GM23248 (cell line): ENCODE measurements around the gene HAL. TPM values are rescaled to one million over a fixed set of nuclear protein-coding genes. Genes with fewer than 3 reads are reported as not detected.

Experiments used
- DNase-seq: peaks from one replicate; pipeline ENCODE4 v3.0.0-alpha.2; 2015
- H2AFZ ChIP-seq: fragments of 200-600 bp; sonication (generic); 2 replicates; pipeline ENCODE4 v1.6.1; 2016; ENCODE audit warnings: antibody characterized with exemption
- H3F3A ChIP-seq: fragments of 200-600 bp; sonication (generic); 2 replicates; pipeline ENCODE4 v1.6.1; 2016; ENCODE audit warnings: mild to moderate bottlenecking, antibody characterized with exemption, mixed run types; ENCODE audit not compliant: insufficient read depth
- H3K27ac ChIP-seq: fragments of 200-600 bp; sonication (generic); 2 replicates; pipeline ENCODE4 v1.5.1; 2016; ENCODE audit warnings: mild to moderate bottlenecking
- H3K27me3 ChIP-seq: fragments of 200-600 bp; sonication (generic); replicated peaks from 2 replicates; pipeline ENCODE4 v1.6.1; 2016; ENCODE audit warnings: mild to moderate bottlenecking; ENCODE audit not compliant: insufficient read depth
- H3K36me3 ChIP-seq: fragments of 200-600 bp; sonication (generic); 2 replicates; pipeline ENCODE4 v1.6.1; 2016; ENCODE audit warnings: low read depth, mild to moderate bottlenecking
- H3K4me1 ChIP-seq: fragments of 200-600 bp; sonication (generic); 2 replicates; pipeline ENCODE4 v1.6.1; 2016; ENCODE audit warnings: mild to moderate bottlenecking; ENCODE audit not compliant: insufficient read depth
- H3K4me2 ChIP-seq: fragments of 200-600 bp; sonication (generic); one replicate; pipeline ENCODE4 v1.6.1; 2016; ENCODE audit warnings: mild to moderate bottlenecking; ENCODE audit not compliant: unreplicated experiment
- H3K4me3 ChIP-seq: fragments of 200-600 bp; sonication (generic); 2 replicates; pipeline ENCODE4 v1.5.1; 2016; ENCODE audit warnings: mild to moderate bottlenecking
- H3K79me2 ChIP-seq: fragments of 200-600 bp; sonication (generic); 2 replicates; pipeline ENCODE4 v1.6.1; 2016; ENCODE audit warnings: mild to moderate bottlenecking; ENCODE audit not compliant: insufficient read depth
- H3K9ac ChIP-seq: fragments of 200-600 bp; sonication (generic); 2 replicates; pipeline ENCODE4 v1.6.1; 2016; ENCODE audit warnings: mild to moderate bottlenecking
- H3K9me2 ChIP-seq: fragments of 200-600 bp; sonication (generic); 2 replicates; pipeline ENCODE4 v1.6.1; 2016; ENCODE audit warnings: mixed run types, mild to moderate bottlenecking, moderate library complexity; ENCODE audit not compliant: insufficient read depth
- H3K9me3 ChIP-seq: fragments of 200-600 bp; sonication (generic); one replicate; pipeline ENCODE4 v1.6.1; 2017; ENCODE audit warnings: low read depth
- H4K20me1 ChIP-seq: fragments of 200-600 bp; sonication (generic); 2 replicates; pipeline ENCODE4 v1.6.0; 2016; ENCODE audit not compliant: insufficient read depth
- EZH2 ChIP-seq: fragments of 200-600 bp; sonication (generic); IDR thresholded peaks from 2 replicates; pipeline ENCODE4 v1.6.1; 2018; ENCODE audit warnings: antibody characterized with exemption, mild to moderate bottlenecking; ENCODE audit not compliant: insufficient read depth, poor library complexity, severe bottlenecking
- EZH2phosphoT487 ChIP-seq: fragments of 200-600 bp; sonication (generic); IDR thresholded peaks from 2 replicates; pipeline ENCODE4 v1.6.1; 2018; ENCODE audit warnings: antibody characterized with exemption, moderate library complexity, mild to moderate bottlenecking, low read depth; ENCODE audit not compliant: insufficient read depth
- WGBS, 2 experiments: methylation state at CpG; one replicate each; pipeline ENCODE4 v1.1.6; 2015 to 2017; ENCODE audit warnings: low lambda C conversion rate in 2 of 2, low coverage in 1 of 2; ENCODE audit errors: missing lambda C conversion rate in 2 of 2; 5-methylcytosine and 5-hydroxymethylcytosine counted together
- in situ Hi-C: fragments of 300-500 bp; cut with MboI; formaldehyde crosslinking; loops from 2 replicates; pipeline ENCODE4 v1.15.0; 2020
- polyA plus RNA-seq: library from polyadenylated mRNA; unstranded; fragments of >200 nt; fragmentation: Nextera tagmentation; extraction: Ambion mirVana; gene quantifications from 2 replicates; pipeline ENCODE4 v1.2.1, GENCODE V29; 2016
- total RNA-seq: library from RNA; depleted of rRNA; stranded (reverse); fragments of >200 nt; shearing (Covaris generic); gene quantifications from 2 replicates; pipeline ENCODE4 v1.2.3, GENCODE V29; 2014; rRNA removed

The HAL gene
- total and polyA plus RNA-seq, 2 experiments from 2014 or later: not detected

DNA sequence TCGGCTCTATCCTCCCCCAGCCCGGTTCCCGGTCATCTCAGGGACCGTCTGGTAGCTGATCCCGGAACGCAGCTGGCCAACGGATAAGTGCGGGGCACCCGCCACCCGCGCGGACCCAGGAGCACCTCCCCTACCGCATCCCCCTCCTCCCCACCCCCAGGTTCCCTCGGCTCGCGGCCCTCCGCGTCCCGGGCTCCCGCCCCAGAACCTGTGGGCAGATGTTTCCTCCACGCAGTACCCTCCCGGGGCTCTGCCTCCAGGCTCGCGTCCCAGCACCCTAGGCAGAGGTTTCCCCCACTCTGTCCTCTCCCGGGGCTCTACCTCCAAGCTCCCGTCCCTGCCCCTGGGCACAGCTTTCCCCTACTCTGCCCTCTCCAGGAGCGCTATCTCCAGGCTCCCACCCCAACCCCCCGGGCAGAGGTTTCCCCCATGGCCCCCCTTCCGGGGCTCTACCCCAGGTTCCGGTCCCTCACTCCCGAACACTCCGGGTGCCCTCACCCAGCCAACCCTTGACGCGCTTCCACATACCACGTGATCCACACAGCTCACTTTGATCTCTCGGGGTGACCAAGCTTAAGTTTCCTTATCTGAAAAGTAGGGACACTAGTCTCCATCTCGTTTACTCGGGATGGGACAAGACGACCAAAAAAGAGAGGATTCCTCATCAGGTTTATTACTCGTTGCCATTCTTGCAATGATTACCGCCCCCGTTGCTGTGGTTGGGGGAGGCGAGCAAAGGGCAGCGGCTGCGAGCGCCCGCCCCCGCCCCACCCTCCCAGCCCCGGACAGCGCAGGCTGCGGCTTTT lies 53.4 kb downstream of the HAL start, which contains the start of gene CCDC38:
TSS of gene CCDC38 (minus strand) at position 91 of the 806 bp plus-strand sequence. CDS start 6,105 bp downstream, outside the sequence.
- Histone ChIP-seq H3K9me3 (no peaks in the 10 kb centered on the region), H3K4me1 (no peaks in the 10 kb centered on the region), H3K79me2 (no peaks in the 10 kb centered on the region), H3K9me2 (no peaks in the 10 kb centered on the region), H3K9ac (peak within 1 kb of the TSS; percentile 79), H3K27me3 (no peaks in the 10 kb centered on the region), H4K20me1 (no peaks in the 10 kb centered on the region), H3K4me2 (peak within 1 kb of the TSS; percentile 78), H3K36me3 (no peaks in the 10 kb centered on the region), H3K4me3 (peak within 1 kb of the TSS; percentile 77), H2AFZ (peak within 1 kb of the TSS; percentile 88), H3F3A (no peaks in the 10 kb centered on the region), H3K27ac (no peak within 1 kb of the TSS)
- in situ Hi-C loops: no loop called here
- peak; percentile 81 for DNase-seq
- TF ChIP-seq EZH2 (no peak), EZH2phosphoT487 (no peak)
- WGBS, 2 experiments: 0 to 1% methylated on average over 35 to 48 of the region's 51 CpGs

DNA sequence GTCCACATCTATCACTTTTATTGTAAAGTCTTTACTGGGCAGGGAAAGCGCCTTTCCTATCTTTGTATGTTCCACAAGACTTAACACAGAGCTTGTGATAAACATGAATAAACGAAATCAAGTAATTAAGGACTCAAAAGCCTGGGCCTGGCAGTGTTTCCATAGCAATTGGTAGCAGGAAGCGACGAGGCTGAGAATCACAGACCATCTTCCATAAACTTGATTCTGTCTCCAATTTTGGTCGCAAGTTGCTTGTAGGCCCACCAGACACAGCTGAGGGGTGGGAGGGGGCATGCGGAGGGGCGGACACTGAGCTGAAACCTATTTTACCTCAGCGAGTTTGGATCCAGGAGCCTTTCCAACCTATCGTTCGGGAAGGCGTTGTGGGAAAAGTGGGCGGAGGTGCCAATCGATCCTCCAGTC lies 54.0 kb downstream of the HAL start:
- Histone ChIP-seq H3K4me2 (peak overlapping the region; percentile 78), H2AFZ (peak overlapping the region; percentile 88), H4K20me1 (no peaks in the 10 kb centered on the region), H3K9ac (peak overlapping the region; percentile 79), H3K4me3 (peak overlapping the region; percentile 77), H3K79me2 (no peaks in the 10 kb centered on the region), H3K9me3 (no peaks in the 10 kb centered on the region), H3K9me2 (no peaks in the 10 kb centered on the region), H3F3A (no peaks in the 10 kb centered on the region), H3K4me1 (no peaks in the 10 kb centered on the region), H3K27ac (no peak overlapping the region), H3K27me3 (no peaks in the 10 kb centered on the region), H3K36me3 (no peaks in the 10 kb centered on the region)
- 10 to 19% methylated on average over 11 to 13 of the region's 13 CpGs for WGBS, 2 experiments
- DNase-seq: peak; percentile 31
- TF ChIP-seq EZH2phosphoT487: no peak
- TF ChIP-seq EZH2: no peak
- in situ Hi-C loops: no loop called here

DNA sequence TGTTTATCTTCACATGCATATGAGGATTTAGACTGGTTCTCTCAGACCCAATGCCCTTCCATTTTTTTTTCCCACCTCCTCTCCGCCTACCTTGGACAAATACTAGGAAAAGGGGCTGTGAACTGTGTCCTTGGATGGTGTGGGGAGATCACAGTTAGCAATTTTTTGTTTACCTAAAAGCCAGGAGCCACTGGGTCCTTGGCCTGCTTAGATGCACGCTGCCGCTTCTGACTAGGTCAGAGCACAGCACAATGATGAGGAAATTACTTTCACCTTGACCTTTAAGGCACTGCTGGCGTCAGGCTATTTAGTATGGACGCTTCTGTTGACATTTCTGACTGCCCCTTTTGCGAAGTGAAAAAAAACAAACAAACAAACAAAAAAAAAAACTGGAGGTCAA lies 55.6 kb downstream of the HAL start:
- no peaks in the 10 kb centered on the region for H3F3A ChIP-seq
- H3K27ac ChIP-seq: no peak overlapping the region
- in situ Hi-C loops: no loop called here
- H3K9ac ChIP-seq: no peak overlapping the region
- H3K4me3 ChIP-seq: no peak overlapping the region
- no peaks in the 10 kb centered on the region for H3K9me3 ChIP-seq
- H3K9me2 ChIP-seq: no peaks in the 10 kb centered on the region
- H3K4me2 ChIP-seq: no peak overlapping the region
- H3K4me1 ChIP-seq: no peaks in the 10 kb centered on the region
- H3K36me3 ChIP-seq: no peaks in the 10 kb centered on the region
- H2AFZ ChIP-seq: no peak overlapping the region
- no peaks in the 10 kb centered on the region for H4K20me1 ChIP-seq
- no peaks in the 10 kb centered on the region for H3K79me2 ChIP-seq
- no peaks in the 10 kb centered on the region for H3K27me3 ChIP-seq
- DNase-seq: no peak
- 85% methylated on average over 6 of the region's 6 CpGs for WGBS, 2 experiments
- no peak for TF ChIP-seq EZH2
- no peak for TF ChIP-seq EZH2phosphoT487

Other genes starting within 250 kb of the HAL start
- gene NTN4, start 205.6 kb downstream of the HAL start, total RNA-seq: 63.7 and 76.6 TPM in 2 replicates
- 35.2 and 36.9 TPM in 2 replicates for gene NTN4, start 205.6 kb downstream of the HAL start, polyA plus RNA-seq
- 5.1 and 10.4 TPM in 2 replicates for gene SNRPF, start 137.4 kb downstream of the HAL start, total RNA-seq
- 42.5 and 42.6 TPM in 2 replicates for gene SNRPF, start 137.4 kb downstream of the HAL start, polyA plus RNA-seq
- under 0.01 TPM in 1 of 2 replicates, not detected in the other for gene CCDC38, start 53.7 kb downstream of the HAL start, total RNA-seq
- gene CCDC38, start 53.7 kb downstream of the HAL start, polyA plus RNA-seq: 0.06 TPM in 1 of 2 replicates, not detected in the other
- 1.1 and 1.3 TPM in 2 replicates for gene AMDHD1, start 53.0 kb downstream of the HAL start, total RNA-seq
- gene AMDHD1, start 53.0 kb downstream of the HAL start, polyA plus RNA-seq: 0.22 and 0.38 TPM in 2 replicates
- gene LTA4H, start 39.2 kb upstream of the HAL start, total RNA-seq: 58.6 and 62.9 TPM in 2 replicates
- gene LTA4H, start 39.2 kb upstream of the HAL start, polyA plus RNA-seq: 45.2 and 46.2 TPM in 2 replicates
- gene ELK3, start 198.0 kb upstream of the HAL start, total RNA-seq: 27.1 and 31.9 TPM in 2 replicates
- 48.9 and 51.9 TPM in 2 replicates for gene ELK3, start 198.0 kb upstream of the HAL start, polyA plus RNA-seq